Panc1 (cell line): ENCODE measurements around the gene DHCR24.

Experiments used
- POLR2AphosphoS5 ChIP-seq: IDR thresholded peaks from 2 replicates; pipeline ENCODE4 v1.6.1; 2012; ENCODE audit warnings: mild to moderate bottlenecking, low read depth, low read length, moderate library complexity
- SIN3A ChIP-seq: IDR thresholded peaks from 2 replicates; pipeline ENCODE4 v1.6.1; 2012; ENCODE audit warnings: low read depth, mild to moderate bottlenecking, low read length, moderate library complexity, borderline replicate concordance; ENCODE audit not compliant: insufficient read depth
- TCF7L2 ChIP-seq: IDR thresholded peaks from 2 replicates; pipeline ENCODE4 v1.6.1; 2011; ENCODE audit warnings: mild to moderate bottlenecking, low read depth, low read length, inconsistent platforms
- TF ChIP-seq, protein P1 (sequence below): fragments of 450-650 bp; IDR thresholded peaks from 2 replicates; pipeline ENCODE4 v1.5.1; 2017; ENCODE audit warnings: mild to moderate bottlenecking
- TF ChIP-seq, protein P2 (sequence below), 2 experiments: IDR thresholded peaks; 2 replicates each; pipeline ENCODE4 v1.6.1; 2011 to 2012; ENCODE audit warnings: low read depth in 2 of 2, control low read depth in 1 of 2, low read length in 1 of 2, mild to moderate bottlenecking in 1 of 2, moderate library complexity in 1 of 2; ENCODE audit not compliant: insufficient read depth in 1 of 2

DNA sequence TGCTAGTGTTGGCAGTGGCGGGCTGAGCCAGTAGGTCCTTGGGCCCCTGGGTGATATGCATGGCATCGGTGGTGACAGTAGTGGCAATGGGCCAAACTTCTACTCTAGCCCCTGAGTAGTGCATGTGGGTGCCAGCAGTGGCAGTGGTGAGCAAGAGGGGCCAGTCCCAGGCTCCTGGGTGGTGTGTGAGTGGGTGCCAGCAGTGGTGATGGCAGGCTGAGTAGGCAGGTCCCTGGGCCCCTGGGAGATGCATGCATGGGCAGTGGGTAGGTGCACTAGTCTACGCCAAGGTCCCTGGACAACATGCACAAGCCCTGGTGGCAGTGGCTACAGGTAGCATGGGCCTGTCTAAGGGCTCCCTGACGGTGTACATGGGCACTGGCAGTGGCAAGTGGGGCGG, 61.3 kb downstream of the DHCR24 start:
- TF ChIP-seq, protein P1, sequence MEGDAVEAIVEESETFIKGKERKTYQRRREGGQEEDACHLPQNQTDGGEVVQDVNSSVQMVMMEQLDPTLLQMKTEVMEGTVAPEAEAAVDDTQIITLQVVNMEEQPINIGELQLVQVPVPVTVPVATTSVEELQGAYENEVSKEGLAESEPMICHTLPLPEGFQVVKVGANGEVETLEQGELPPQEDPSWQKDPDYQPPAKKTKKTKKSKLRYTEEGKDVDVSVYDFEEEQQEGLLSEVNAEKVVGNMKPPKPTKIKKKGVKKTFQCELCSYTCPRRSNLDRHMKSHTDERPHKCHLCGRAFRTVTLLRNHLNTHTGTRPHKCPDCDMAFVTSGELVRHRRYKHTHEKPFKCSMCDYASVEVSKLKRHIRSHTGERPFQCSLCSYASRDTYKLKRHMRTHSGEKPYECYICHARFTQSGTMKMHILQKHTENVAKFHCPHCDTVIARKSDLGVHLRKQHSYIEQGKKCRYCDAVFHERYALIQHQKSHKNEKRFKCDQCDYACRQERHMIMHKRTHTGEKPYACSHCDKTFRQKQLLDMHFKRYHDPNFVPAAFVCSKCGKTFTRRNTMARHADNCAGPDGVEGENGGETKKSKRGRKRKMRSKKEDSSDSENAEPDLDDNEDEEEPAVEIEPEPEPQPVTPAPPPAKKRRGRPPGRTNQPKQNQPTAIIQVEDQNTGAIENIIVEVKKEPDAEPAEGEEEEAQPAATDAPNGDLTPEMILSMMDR: no peak
- TF ChIP-seq TCF7L2 (no peak), SIN3A (no peak), POLR2AphosphoS5 (no peak)
- TF ChIP-seq, protein P2, sequence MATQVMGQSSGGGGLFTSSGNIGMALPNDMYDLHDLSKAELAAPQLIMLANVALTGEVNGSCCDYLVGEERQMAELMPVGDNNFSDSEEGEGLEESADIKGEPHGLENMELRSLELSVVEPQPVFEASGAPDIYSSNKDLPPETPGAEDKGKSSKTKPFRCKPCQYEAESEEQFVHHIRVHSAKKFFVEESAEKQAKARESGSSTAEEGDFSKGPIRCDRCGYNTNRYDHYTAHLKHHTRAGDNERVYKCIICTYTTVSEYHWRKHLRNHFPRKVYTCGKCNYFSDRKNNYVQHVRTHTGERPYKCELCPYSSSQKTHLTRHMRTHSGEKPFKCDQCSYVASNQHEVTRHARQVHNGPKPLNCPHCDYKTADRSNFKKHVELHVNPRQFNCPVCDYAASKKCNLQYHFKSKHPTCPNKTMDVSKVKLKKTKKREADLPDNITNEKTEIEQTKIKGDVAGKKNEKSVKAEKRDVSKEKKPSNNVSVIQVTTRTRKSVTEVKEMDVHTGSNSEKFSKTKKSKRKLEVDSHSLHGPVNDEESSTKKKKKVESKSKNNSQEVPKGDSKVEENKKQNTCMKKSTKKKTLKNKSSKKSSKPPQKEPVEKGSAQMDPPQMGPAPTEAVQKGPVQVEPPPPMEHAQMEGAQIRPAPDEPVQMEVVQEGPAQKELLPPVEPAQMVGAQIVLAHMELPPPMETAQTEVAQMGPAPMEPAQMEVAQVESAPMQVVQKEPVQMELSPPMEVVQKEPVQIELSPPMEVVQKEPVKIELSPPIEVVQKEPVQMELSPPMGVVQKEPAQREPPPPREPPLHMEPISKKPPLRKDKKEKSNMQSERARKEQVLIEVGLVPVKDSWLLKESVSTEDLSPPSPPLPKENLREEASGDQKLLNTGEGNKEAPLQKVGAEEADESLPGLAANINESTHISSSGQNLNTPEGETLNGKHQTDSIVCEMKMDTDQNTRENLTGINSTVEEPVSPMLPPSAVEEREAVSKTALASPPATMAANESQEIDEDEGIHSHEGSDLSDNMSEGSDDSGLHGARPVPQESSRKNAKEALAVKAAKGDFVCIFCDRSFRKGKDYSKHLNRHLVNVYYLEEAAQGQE (IDR thresholded peaks at IDR 0.05; ENCODE audit: insufficient read depth in 1 of 2, low read depth in 2 of 2, low read length in 1 of 2): no peak
